Activated B cell treated with CpG ODN at 0.5 μM for 24 hours (primary cell): ENCODE measurements around the gene TP73. TPM values are rescaled to one million over a fixed set of nuclear protein-coding genes. Genes with fewer than 3 reads are reported as not detected.

Experiments used
- ATAC-seq: fragments of 200-7000 bp; cut with Tn5 transposase; one replicate; pipeline ENCODE4 v1.10.0; 2021; ENCODE audit warnings: low read depth, mild to moderate bottlenecking, moderate library complexity
- CTCF ChIA-PET: fragments of 350-600 bp; sonication (Branson Sonifier 250); formaldehyde crosslinking; loops from one replicate; lab custom pipeline; 2021; ENCODE audit warnings: antibody characterized with exemption; lab: Charles Lee
- POLR2A ChIA-PET: fragments of 350-600 bp; sonication (Branson Sonifier 250); formaldehyde crosslinking; loops from one replicate; lab custom pipeline; 2021; ENCODE audit warnings: antibody characterized with exemption; lab: Charles Lee
- DNase-seq: peaks from one replicate; pipeline ENCODE4 v3.0.0; 2022
- H3K27ac Mint-ChIP-seq: one replicate; pipeline ENCODE4 v1.8.0; 2020; ENCODE audit warnings: mixed read lengths
- H3K27me3 Mint-ChIP-seq: one replicate; pipeline ENCODE4 v1.8.0; 2021; ENCODE audit warnings: mixed read lengths
- H3K36me3 Mint-ChIP-seq: one replicate; pipeline ENCODE4 v1.8.0; 2021; ENCODE audit warnings: low read depth, mixed read lengths
- H3K4me1 Mint-ChIP-seq: one replicate; pipeline ENCODE4 v1.8.0; 2021; ENCODE audit warnings: mixed read lengths
- H3K4me3 Mint-ChIP-seq: one replicate; pipeline ENCODE4 v1.8.0; 2020; ENCODE audit warnings: mild to moderate bottlenecking, mixed read lengths
- H3K9me3 Mint-ChIP-seq: one replicate; pipeline ENCODE4 v1.8.0; 2020; ENCODE audit warnings: mixed read lengths
- intact Hi-C: fragments of 100-400 bp; cut with micrococcal nuclease; formaldehyde crosslinking; loops from one replicate; pipeline ENCODE4 v1.15.1; 2024
- total RNA-seq: library from RNA; stranded (reverse); gene quantifications from 2 replicates; pipeline ENCODE4 v1.2.3, GENCODE V29; 2022
- TF ChIP-seq, protein P1 (sequence below): fragments of 200-600 bp; IDR thresholded peaks from one replicate; pipeline ENCODE4 v1.8.0; 2022; ENCODE audit warnings: antibody characterized with exemption, mild to moderate bottlenecking

The TP73 gene
- total RNA-seq, 1 donor from 2014 or later = 2.6 TPM

DNA sequence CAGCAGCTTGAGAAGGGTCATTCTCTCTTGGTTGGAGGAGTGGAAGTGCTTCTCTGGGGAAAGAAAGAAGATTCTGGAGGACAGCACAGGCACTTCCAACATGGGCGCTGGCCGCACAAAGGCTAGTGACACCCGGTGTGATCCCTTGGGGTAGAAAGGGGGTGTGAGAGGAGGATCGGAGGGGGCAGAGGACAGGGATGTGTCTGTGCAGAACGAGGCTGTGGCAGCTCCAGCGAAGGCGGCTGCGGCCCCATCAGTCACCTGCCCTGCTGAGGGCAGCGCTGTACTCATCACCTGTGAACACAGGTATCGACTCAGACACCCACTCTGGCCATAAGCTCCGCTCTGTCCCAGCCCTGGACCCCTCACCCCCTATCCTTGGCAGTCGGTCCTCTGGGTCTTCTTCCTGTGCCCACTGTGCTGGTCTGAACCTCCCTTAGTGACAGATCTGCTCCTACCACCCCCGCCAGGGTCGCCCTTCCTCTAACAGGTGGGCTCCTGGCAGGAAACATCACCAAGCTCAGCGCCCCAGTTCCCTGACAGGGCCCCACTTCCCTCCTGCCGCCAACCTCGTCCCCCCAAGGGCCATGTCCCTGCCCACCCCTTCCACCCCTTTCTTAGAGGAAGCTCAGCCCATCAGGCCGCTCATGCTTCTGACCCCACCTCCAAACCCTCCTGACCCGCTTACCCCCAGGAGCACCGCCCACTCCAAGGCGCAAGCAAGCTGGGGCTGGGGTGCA, 20.1 kb downstream of the TP73 start:
- Mint-ChIP-seq H3K27ac (peak overlapping the region; percentile 59), H3K9me3 (no peaks in the 10 kb centered on the region), H3K4me1 (peaks cover 66% of the 10 kb centered on the region), H3K27me3 (no peaks in the 10 kb centered on the region), H3K36me3 (no peaks in the 10 kb centered on the region), H3K4me3 (peak overlapping the region; percentile 78)
- ATAC-seq = no peak
- ChIA-PET CTCF (interaction anchor here (1.5 to 1.7 kb wide), 2 partner anchors 24 to 52 kb away, joined by 3 read pairs; no protein-coding TSS in a partner anchor), POLR2A (interaction anchor here (1.3 kb wide), 1 partner anchor 23 kb away, joined by 3 read pairs; the partner anchor contains the start of gene WRAP73)
- intact Hi-C loops = loop anchor here (1.0 kb wide), 1 partner anchor 22 kb away; the partner anchor contains the start of gene WRAP73
- TF ChIP-seq, protein P1, sequence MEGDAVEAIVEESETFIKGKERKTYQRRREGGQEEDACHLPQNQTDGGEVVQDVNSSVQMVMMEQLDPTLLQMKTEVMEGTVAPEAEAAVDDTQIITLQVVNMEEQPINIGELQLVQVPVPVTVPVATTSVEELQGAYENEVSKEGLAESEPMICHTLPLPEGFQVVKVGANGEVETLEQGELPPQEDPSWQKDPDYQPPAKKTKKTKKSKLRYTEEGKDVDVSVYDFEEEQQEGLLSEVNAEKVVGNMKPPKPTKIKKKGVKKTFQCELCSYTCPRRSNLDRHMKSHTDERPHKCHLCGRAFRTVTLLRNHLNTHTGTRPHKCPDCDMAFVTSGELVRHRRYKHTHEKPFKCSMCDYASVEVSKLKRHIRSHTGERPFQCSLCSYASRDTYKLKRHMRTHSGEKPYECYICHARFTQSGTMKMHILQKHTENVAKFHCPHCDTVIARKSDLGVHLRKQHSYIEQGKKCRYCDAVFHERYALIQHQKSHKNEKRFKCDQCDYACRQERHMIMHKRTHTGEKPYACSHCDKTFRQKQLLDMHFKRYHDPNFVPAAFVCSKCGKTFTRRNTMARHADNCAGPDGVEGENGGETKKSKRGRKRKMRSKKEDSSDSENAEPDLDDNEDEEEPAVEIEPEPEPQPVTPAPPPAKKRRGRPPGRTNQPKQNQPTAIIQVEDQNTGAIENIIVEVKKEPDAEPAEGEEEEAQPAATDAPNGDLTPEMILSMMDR = no peak
- no peak for DNase-seq

DNA sequence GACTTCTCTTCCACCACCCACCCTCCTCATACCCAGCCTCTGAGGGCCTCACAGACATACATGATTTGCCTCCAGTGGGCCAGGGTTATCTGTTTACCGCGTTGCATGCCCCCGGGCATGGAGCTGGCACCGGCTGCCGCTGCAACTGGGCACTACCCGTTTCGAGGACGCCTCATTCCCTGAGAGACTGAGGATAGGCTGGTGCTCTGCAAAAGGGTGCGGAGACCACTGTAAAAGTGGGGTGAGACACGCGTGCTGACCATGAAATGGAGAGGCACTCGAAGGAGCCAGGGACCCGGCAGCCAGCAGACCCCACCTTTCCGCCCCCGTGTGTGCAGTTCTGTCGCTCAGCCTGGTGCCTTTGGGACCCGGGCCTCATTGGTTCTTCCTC, 20.6 kb downstream of the TP73 start:
- no peaks in the 10 kb centered on the region for H3K36me3 Mint-ChIP-seq
- peak overlapping the region; percentile 78 for H3K4me3 Mint-ChIP-seq
- ChIA-PET POLR2A (interaction anchor here (0.6 to 1.3 kb wide), 2 partner anchors 23 to 61 kb away, joined by 3 read pairs; partner anchors contain the start of gene WRAP73), CTCF (interaction anchor here (1.5 to 1.7 kb wide), 2 partner anchors 24 to 51 kb away, joined by 3 read pairs; no protein-coding TSS in a partner anchor)
- peaks cover 66% of the 10 kb centered on the region for H3K4me1 Mint-ChIP-seq
- DNase-seq (no peak), ATAC-seq (no peak)
- no peaks in the 10 kb centered on the region for H3K27me3 Mint-ChIP-seq
- H3K9me3 Mint-ChIP-seq = no peaks in the 10 kb centered on the region
- intact Hi-C loops = loop anchor here (1.0 kb wide), 1 partner anchor 23 kb away; the partner anchor contains the start of gene WRAP73
- TF ChIP-seq, protein P1 = no peak
- H3K27ac Mint-ChIP-seq = peak overlapping the region; percentile 59

DNA sequence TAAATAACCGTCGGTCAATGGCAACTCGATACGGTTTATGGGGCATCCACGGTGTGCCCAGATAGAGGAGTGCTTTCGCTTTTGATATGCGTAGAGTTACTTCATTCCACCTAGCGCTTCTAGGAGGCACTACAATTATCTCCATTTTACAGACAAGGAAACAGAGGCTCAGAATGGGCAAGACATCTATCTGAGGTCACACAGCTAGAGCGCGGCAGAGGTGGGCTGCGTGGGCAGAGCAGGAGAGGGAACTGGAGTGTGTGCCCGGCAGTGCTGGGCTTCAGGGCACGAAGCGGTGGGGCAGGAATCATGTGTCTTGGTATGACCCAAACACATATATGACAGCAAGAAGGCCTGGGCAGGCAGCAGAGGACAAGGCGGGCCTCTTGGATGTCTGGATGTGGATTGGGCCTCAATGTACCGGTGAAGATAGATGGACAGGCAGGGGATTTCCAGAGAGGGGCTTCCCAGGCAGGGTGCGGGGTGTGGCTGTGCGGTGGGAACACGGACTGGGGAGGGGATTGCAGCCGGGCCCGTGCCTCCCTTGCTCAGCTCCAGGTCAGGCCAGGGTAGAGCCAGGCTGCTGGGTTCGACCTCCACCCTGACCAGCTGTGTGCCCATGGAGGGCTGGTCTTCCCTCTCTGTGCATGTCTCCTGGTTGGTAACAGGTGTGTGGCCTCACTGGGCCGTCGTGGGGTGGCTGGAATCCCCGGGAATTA, 21.2 kb downstream of the TP73 start:
- Mint-ChIP-seq H3K36me3 (no peaks in the 10 kb centered on the region), H3K9me3 (no peaks in the 10 kb centered on the region), H3K4me3 (peak overlapping the region; percentile 78), H3K27ac (peak overlapping the region; percentile 59), H3K4me1 (peaks cover 66% of the 10 kb centered on the region), H3K27me3 (no peaks in the 10 kb centered on the region)
- no peak for DNase-seq
- ChIA-PET CTCF (interaction anchor here (1.5 to 1.7 kb wide), 2 partner anchors 25 to 50 kb away, joined by 3 read pairs; no protein-coding TSS in a partner anchor), POLR2A (interaction anchor here (0.6 to 1.3 kb wide), 4 partner anchors 9 to 60 kb away, joined by 3 to 12 read pairs (median 3); partner anchors contain the start of gene WRAP73)
- intact Hi-C loops = no loop called here
- ATAC-seq = peak; percentile 32
- TF ChIP-seq, protein P1 = no peak

DNA sequence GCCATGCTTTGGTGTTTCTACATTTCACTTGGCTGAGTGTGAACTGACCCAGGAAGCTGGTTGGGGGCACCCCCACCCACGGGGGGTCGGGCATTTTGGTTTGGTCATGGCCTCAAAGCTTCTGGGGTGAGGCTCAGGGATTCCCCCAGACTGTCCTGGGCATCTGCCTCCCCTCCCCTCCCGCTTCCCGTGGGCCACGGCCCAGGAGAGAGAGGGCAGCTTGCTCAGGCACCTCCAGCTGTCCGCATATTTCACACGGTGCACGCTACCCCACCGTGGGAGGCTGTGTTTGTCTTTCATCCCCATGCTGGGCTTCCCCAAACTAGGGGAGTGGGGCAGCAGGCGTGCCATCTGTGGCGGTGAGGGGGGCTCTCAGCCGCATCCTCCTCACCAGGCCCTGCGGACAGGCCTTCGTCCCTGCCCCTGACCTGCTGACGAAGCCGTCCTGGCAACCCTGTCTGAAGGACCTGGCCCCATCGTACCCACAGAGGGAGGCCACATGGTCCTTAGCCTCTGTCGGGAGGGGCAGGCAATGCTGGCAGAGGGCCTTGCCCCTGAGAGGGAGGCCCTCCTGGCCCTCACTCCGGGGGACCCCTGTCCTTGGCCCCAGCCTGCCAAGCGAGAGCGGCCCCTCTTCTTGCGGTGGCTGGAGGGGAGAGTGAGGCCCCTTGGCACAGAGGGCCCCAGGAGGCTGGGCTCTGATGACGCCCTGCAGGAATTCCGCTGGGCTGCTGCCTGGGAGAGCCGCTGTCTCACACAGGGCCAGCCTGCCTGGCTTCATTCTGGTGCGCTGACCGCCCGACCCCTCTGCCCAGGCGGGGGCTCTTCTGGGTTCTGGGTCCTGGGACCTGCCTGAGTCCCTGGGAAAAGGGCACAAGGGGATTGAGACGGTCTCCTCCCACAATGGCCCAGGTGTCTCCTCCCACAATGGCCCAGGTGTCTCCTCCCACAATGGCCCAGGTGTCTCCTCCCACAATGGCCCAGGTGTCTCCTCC, 22.1 kb downstream of the TP73 start:
- no peaks in the 10 kb centered on the region for H3K9me3 Mint-ChIP-seq
- intact Hi-C loops = no loop called here
- no peaks in the 10 kb centered on the region for H3K27me3 Mint-ChIP-seq
- H3K4me1 Mint-ChIP-seq = peaks cover 74% of the 10 kb centered on the region
- CTCF ChIA-PET = interaction anchor here (1.5 to 1.7 kb wide), 2 partner anchors 26 to 50 kb away, joined by 3 read pairs; no protein-coding TSS in a partner anchor
- no peaks in the 10 kb centered on the region for H3K36me3 Mint-ChIP-seq
- DNase-seq (no peak), ATAC-seq (no peak)
- H3K27ac Mint-ChIP-seq = peak overlapping the region; percentile 59
- POLR2A ChIA-PET = interaction anchor here (0.7 to 0.9 kb wide), 2 partner anchors 10 to 18 kb away, joined by 3 to 12 read pairs; no protein-coding TSS in a partner anchor
- peak overlapping the region; percentile 78 for H3K4me3 Mint-ChIP-seq
- TF ChIP-seq, protein P1 = no peak
